ES-I3 (cell line): ENCODE data around the gene LDB2.

Source experiments
- H3K36me3 ChIP-seq: 2 replicates; pipeline ENCODE4 v1.6.1; 2013; ENCODE audit warnings: mild to moderate bottlenecking, low read length, control low read depth, moderate library complexity; ENCODE audit not compliant: insufficient read depth
- H3K4me1 ChIP-seq: 2 replicates; pipeline ENCODE4 v1.6.1; 2013; ENCODE audit warnings: mild to moderate bottlenecking, control low read depth, low read length; ENCODE audit not compliant: insufficient read depth
- H3K9ac ChIP-seq: 2 replicates; pipeline ENCODE4 v1.6.1; 2013; ENCODE audit warnings: low read depth, mild to moderate bottlenecking, low read length, moderate library complexity
- H3K9me3 ChIP-seq: 2 replicates; pipeline ENCODE4 v1.6.1; 2013; ENCODE audit warnings: mild to moderate bottlenecking, low read length, moderate library complexity; ENCODE audit not compliant: control insufficient read depth, insufficient read depth

LDB2 gene

GRCh38 chr4:16820329-16820728, 78.1 kb downstream of the LDB2 start:
- H3K36me3 ChIP-seq: no peaks in the 10 kb centered on the region
- H3K4me1 ChIP-seq: peaks cover 33% of the 10 kb centered on the region; the same call in 1 of the 2 replicates
- H3K9me3 ChIP-seq: no peaks in the 10 kb centered on the region
- no peak overlapping the region for H3K9ac ChIP-seq

- no peak overlapping the region for H3K9ac ChIP-seq
- H3K36me3 ChIP-seq: no peaks in the 10 kb centered on the region
- H3K9me3 ChIP-seq: no peaks in the 10 kb centered on the region
- H3K4me1 ChIP-seq: peaks cover 33% of the 10 kb centered on the region; the same call in 1 of the 2 replicates
Measured at GRCh38 chr4:16819652-16820051, 78.8 kb downstream of the LDB2 start.

GRCh38 chr4:16818005-16818404, 80.4 kb downstream of the LDB2 start:
- Histone ChIP-seq H3K36me3 (no peaks in the 10 kb centered on the region), H3K9me3 (no peaks in the 10 kb centered on the region), H3K4me1 (peaks cover 33% of the 10 kb centered on the region; the same call in 1 of the 2 replicates), H3K9ac (no peak overlapping the region)

- Histone ChIP-seq H3K9me3 (no peaks in the 10 kb centered on the region), H3K9ac (no peak overlapping the region), H3K36me3 (no peaks in the 10 kb centered on the region), H3K4me1 (peaks cover 33% of the 10 kb centered on the region; the same call in 1 of the 2 replicates)
Measured at GRCh38 chr4:16817286-16817685, 81.2 kb downstream of the LDB2 start.

- Histone ChIP-seq H3K9me3 (peaks cover 4% of the 10 kb centered on the region; the same call in 1 of the 2 replicates), H3K36me3 (peaks cover 4% of the 10 kb centered on the region; the same call in 1 of the 2 replicates), H3K4me1 (peaks cover 18% of the 10 kb centered on the region; the same call in 1 of the 2 replicates), H3K9ac (no peak overlapping the region)
Measured at GRCh38 chr4:16814361-16814760, 84.1 kb downstream of the LDB2 start.

- H3K4me1 ChIP-seq: peaks cover 2% of the 10 kb centered on the region; the same call in 1 of the 2 replicates
- no peak overlapping the region for H3K9ac ChIP-seq
- peaks cover 4% of the 10 kb centered on the region; the same call in 1 of the 2 replicates for H3K36me3 ChIP-seq
- H3K9me3 ChIP-seq: peaks cover 11% of the 10 kb centered on the region; the same call in 1 of the 2 replicates
Measured at GRCh38 chr4:16812041-16812440, 86.4 kb downstream of the LDB2 start.

GRCh38 chr4:16809943-16810342, 88.5 kb downstream of the LDB2 start:
- Histone ChIP-seq H3K36me3 (peaks cover 4% of the 10 kb centered on the region; the same call in 1 of the 2 replicates), H3K4me1 (no peaks in the 10 kb centered on the region), H3K9ac (no peak overlapping the region), H3K9me3 (peaks cover 11% of the 10 kb centered on the region; the same call in 1 of the 2 replicates)

GRCh38 chr4:16809064-16809463, 89.4 kb downstream of the LDB2 start:
- Histone ChIP-seq H3K9ac (no peak overlapping the region), H3K36me3 (peaks cover 4% of the 10 kb centered on the region; the same call in 1 of the 2 replicates), H3K4me1 (no peaks in the 10 kb centered on the region), H3K9me3 (peaks cover 11% of the 10 kb centered on the region; the same call in 1 of the 2 replicates)

GRCh38 chr4:16807355-16807754, 91.1 kb downstream of the LDB2 start:
- Histone ChIP-seq H3K9ac (no peak overlapping the region), H3K4me1 (no peaks in the 10 kb centered on the region), H3K9me3 (peaks cover 11% of the 10 kb centered on the region; the same call in 1 of the 2 replicates), H3K36me3 (peaks cover 4% of the 10 kb centered on the region; the same call in 1 of the 2 replicates)

GRCh38 chr4:16804581-16804980, 93.9 kb downstream of the LDB2 start:
- Histone ChIP-seq H3K36me3 (no peaks in the 10 kb centered on the region), H3K9ac (no peak overlapping the region), H3K4me1 (no peaks in the 10 kb centered on the region), H3K9me3 (peaks cover 9% of the 10 kb centered on the region; the same call in 1 of the 2 replicates)

GRCh38 chr4:16802044-16802443, 96.4 kb downstream of the LDB2 start:
- Histone ChIP-seq H3K36me3 (no peaks in the 10 kb centered on the region), H3K9me3 (no peaks in the 10 kb centered on the region), H3K4me1 (no peaks in the 10 kb centered on the region), H3K9ac (no peak overlapping the region)

GRCh38 chr4:16801356-16801755, 97.1 kb downstream of the LDB2 start:
- no peaks in the 10 kb centered on the region for H3K36me3 ChIP-seq
- no peak overlapping the region for H3K9ac ChIP-seq
- H3K4me1 ChIP-seq: no peaks in the 10 kb centered on the region
- no peaks in the 10 kb centered on the region for H3K9me3 ChIP-seq

GRCh38 chr4:16794816-16795445, 103.5 kb downstream of the LDB2 start:
- H3K9me3 ChIP-seq: no peaks in the 10 kb centered on the region
- no peaks in the 10 kb centered on the region for H3K36me3 ChIP-seq
- H3K9ac ChIP-seq: no peak overlapping the region
- H3K4me1 ChIP-seq: peaks cover 9% of the 10 kb centered on the region

- H3K4me1 ChIP-seq: peaks cover 18% of the 10 kb centered on the region
- no peak overlapping the region for H3K9ac ChIP-seq
- H3K36me3 ChIP-seq: no peaks in the 10 kb centered on the region
- H3K9me3 ChIP-seq: no peaks in the 10 kb centered on the region
Measured at GRCh38 chr4:16791460-16791859, 107.0 kb downstream of the LDB2 start.

- no peaks in the 10 kb centered on the region for H3K9me3 ChIP-seq
Measured at GRCh38 chr4:16790508-16790907, 107.9 kb downstream of the LDB2 start.

More at GRCh38 chr4:16790508-16790907, 107.9 kb downstream of the LDB2 start:
- Histone ChIP-seq H3K9ac (no peak overlapping the region), H3K4me1 (peaks cover 18% of the 10 kb centered on the region), H3K36me3 (no peaks in the 10 kb centered on the region)
